ENCODE results near the gene ARPC2. TPM values are rescaled to one million over a fixed set of nuclear protein-coding genes. Genes with fewer than 3 reads are reported as not detected.

Gene ARPC2
- total and polyA plus RNA-seq, 2 of the 13 experiments (the other 11 are each of a cell fraction or from before 2014, with no cell fraction given), result 168 to 303 TPM

- TF ChIP-seq ZNF503 (CRISPR knock-in tag; IDR thresholded peaks at IDR 0.05) (peak; percentile 51; the same call in 1 of the 2 replicates), ZNF629 (CRISPR knock-in tag; conservative IDR thresholded peaks at IDR 0.05) (peak; percentile 58), ZBTB38 (CRISPR knock-in tag; IDR thresholded peaks at IDR 0.05) (0 out of 2 replicates have a peak, but pooled peaks have one; percentile 65), ZNF619 (CRISPR knock-in tag; IDR thresholded peaks at IDR 0.05) (peak; percentile 87), ARID3A (IDR thresholded peaks at IDR 0.05; ENCODE audit: low read depth, low read length) (peak; percentile 56; the same call in 1 of the 2 replicates), HOMEZ (CRISPR knock-in tag; IDR thresholded peaks at IDR 0.05; ENCODE audit: low read depth) (peak; percentile 71; the same call in 1 of the 2 replicates), ZFP37 (CRISPR knock-in tag; IDR thresholded peaks at IDR 0.05; ENCODE audit: borderline replicate concordance) (no peak), ZNF513 (CRISPR knock-in tag; conservative IDR thresholded peaks at IDR 0.05) (no peak), ZNF674 (CRISPR knock-in tag; IDR thresholded peaks at IDR 0.05; ENCODE audit: low read depth) (no peak), ZNF614 (CRISPR knock-in tag; IDR thresholded peaks at IDR 0.05; ENCODE audit: borderline replicate concordance) (peak; percentile 76; the same call in 1 of the 2 replicates), TEAD3 (CRISPR knock-in tag; optimal IDR thresholded peaks at IDR 0.05; ENCODE audit: borderline replicate concordance) (peak; percentile 76), GMEB1 (CRISPR knock-in tag; IDR thresholded peaks at IDR 0.05; ENCODE audit: borderline replicate concordance) (peak; percentile 53; the same call in 1 of the 2 replicates), ATF6 (CRISPR knock-in tag; conservative IDR thresholded peaks at IDR 0.05) (peak; percentile 93; the same call in 1 of the 2 replicates), PAF1 (CRISPR knock-in tag; IDR thresholded peaks at IDR 0.05) (no peak), NR1H2 (CRISPR knock-in tag; IDR thresholded peaks at IDR 0.05; ENCODE audit: borderline replicate concordance, low read depth) (no peak), CAMTA2 (CRISPR knock-in tag; IDR thresholded peaks at IDR 0.05; ENCODE audit: borderline replicate concordance) (no peak), GABPB1 (CRISPR knock-in tag; IDR thresholded peaks at IDR 0.05) (peak; percentile 22; the same call in 1 of the 2 replicates)
These were observed 84.3 kb downstream of the ARPC2 start (continued) for GRCh38 chr2:218301176-218301819.
